ENCODE measurements around the gene TBC1D1. TPM values are rescaled to one million over a fixed set of nuclear protein-coding genes. Genes with fewer than 3 reads are reported as not detected.

TBC1D1 gene
- total RNA-seq, 1 donor from 2014 or later: 131 TPM

- peak; percentile 67 for DNase-seq
These were observed 164.7 kb downstream of the TBC1D1 start for GRCh38 chr4:38055566-38055965.

GRCh38 chr4:38056011-38056685 lies 165.3 kb downstream of the TBC1D1 start:
- DNase-seq: peak; percentile 80

- no peak for DNase-seq
These were observed 167.3 kb downstream of the TBC1D1 start for GRCh38 chr4:38058151-38058550.

- no peak for DNase-seq
These were observed 170.0 kb downstream of the TBC1D1 start for GRCh38 chr4:38060829-38061431.

- peak; percentile 92 for DNase-seq
These were observed 171.3 kb downstream of the TBC1D1 start for GRCh38 chr4:38062088-38062775.

GRCh38 chr4:38062776-38063097 lies 171.9 kb downstream of the TBC1D1 start:
- no peak for DNase-seq

- no peak for DNase-seq
These were observed 174.3 kb downstream of the TBC1D1 start for GRCh38 chr4:38065176-38065575.

GRCh38 chr4:38065900-38066299 lies 175.0 kb downstream of the TBC1D1 start:
- no peak for DNase-seq

- DNase-seq: no peak
These were observed 176.6 kb downstream of the TBC1D1 start for GRCh38 chr4:38067499-38067898.

- peak; percentile 76 for DNase-seq
These were observed 177.2 kb downstream of the TBC1D1 start for GRCh38 chr4:38068107-38068506.

- DNase-seq: peak; percentile 55
These were observed 178.4 kb downstream of the TBC1D1 start for GRCh38 chr4:38069271-38069760.

GRCh38 chr4:38071801-38072431 lies 181.0 kb downstream of the TBC1D1 start:
- no peak for DNase-seq

- DNase-seq: no peak
These were observed 181.7 kb downstream of the TBC1D1 start for GRCh38 chr4:38072578-38072977.

GRCh38 chr4:38073596-38074234 lies 182.8 kb downstream of the TBC1D1 start:
- no peak for DNase-seq

- DNase-seq: peak; percentile 64
These were observed 184.7 kb downstream of the TBC1D1 start for GRCh38 chr4:38075370-38076152.

- DNase-seq: no peak
These were observed 185.3 kb downstream of the TBC1D1 start for GRCh38 chr4:38076153-38076669.

GRCh38 chr4:38077791-38078489 lies 187.1 kb downstream of the TBC1D1 start:
- no peak for DNase-seq

- DNase-seq: peak; percentile 60
These were observed 187.9 kb downstream of the TBC1D1 start for GRCh38 chr4:38078590-38079421.

GRCh38 chr4:38080061-38080974 lies 189.4 kb downstream of the TBC1D1 start:
- DNase-seq: no peak
